GM19467 (cell line): ENCODE data around the gene ITGAE.

ENCODE experiments used
- ATAC-seq: cut with Tn5 transposase; IDR thresholded peaks from one replicate; pipeline ENCODE4 v1.9.1; 2021; ENCODE audit warnings: mild to moderate bottlenecking, moderate library complexity; ENCODE audit not compliant: unreplicated experiment

ITGAE gene

DNA sequence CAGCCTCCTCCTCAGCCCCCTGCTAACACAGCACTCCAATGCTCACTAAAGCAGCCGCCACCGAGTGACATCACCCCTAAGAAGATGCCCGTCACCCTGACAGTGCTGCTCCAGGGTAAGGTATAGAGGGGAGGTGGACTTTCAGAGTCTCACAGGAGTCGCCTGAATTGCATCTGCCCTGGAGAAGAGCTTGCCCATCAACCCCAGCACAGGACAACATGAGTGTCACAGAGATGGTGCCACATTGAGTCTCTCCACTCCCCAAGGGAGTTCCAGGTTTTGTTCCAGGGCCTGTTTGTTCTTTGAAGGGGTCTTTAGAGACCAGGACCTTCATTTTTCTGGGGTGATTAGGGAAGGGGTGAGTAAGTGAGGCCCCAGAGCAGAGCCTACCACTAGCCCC is 102.8 kb downstream of the ITGAE start:
- ATAC-seq = no peak

- ATAC-seq = no peak
Observed at GRCh38 chr17:3697103-3697476, 103.9 kb downstream of the ITGAE start.

DNA sequence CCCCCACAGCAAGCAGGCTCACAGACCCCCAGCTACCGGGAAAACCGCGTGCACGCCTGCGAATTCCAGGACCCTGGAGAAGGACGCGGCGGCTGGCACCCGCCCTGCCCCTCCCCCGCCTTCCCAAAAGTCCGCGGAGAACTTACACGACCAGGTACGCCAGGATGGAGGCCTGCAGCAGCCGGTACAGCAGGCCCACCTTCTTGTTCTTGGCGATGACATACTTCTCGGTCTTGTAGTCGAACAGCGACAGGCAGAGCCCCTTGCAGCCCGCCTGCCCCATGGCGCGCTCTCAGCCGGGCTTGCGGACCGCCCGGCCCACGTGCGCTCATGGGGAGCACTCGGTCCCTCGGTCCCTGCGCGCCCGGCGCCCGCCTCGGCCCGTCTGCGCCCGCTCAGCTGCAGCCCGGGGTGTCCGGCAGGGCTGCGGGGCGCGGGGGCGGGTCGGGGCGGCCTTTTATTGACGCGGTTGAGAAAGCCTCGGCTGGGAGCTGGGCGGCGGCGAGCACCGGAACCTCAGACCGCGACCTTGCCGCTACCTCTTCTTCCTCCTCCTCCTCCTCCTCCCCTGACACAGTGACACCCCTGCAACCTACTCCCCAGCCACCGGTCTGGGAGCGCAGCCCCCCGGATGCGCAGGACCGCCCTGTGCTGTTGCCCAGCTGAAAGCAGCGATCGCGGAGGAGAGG is 105.1 kb downstream of the ITGAE start, which contains the start of gene P2RX5:
Gene P2RX5, minus strand, starts transcription at position 433 of the 689 bp plus-strand sequence. Its CDS starts 150 bp downstream, at position 283.
- no peak for ATAC-seq

GRCh38 chr17:3695129-3695722 is 105.8 kb downstream of the ITGAE start:
- ATAC-seq = no peak

DNA sequence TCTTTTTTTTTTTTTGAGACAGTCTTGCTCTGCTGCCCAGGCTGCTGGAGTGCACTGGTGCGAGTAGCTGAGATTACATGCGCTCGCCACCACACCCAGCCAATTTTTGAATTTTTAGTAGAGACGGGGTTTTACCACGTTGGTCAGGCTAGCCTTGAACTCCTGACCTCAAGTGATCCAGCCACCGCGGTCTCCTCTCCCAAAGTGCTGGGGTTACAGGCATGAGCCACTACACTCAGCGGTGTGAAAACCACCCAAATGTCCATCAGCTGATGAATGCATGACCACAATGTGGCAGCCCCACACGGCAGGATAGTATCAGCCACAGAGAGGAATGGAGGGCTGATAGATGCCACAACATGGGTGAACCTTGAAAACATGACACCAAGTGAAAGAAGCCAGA is 107.2 kb downstream of the ITGAE start:
- ATAC-seq = no peak

DNA sequence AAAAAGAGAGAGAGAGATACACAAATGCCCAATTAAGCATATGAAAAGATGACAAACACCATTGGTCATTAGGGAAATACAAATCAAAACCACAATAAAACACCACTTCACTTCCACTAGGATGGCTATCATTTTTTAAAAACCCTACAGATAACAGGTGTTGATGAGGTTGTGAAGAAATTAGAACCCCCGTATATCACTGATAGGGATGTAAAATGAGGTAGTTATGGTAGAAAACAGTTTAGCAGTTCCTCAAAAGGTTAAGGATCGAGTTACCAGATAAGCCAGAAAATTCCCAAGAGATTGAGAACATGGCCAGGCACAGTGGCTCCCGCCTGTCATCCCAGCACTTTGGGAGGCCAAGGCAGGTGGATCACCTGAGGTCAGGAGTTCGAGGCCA is 107.8 kb downstream of the ITGAE start:
- no peak for ATAC-seq

GRCh38 chr17:3692346-3692745 is 108.6 kb downstream of the ITGAE start:
- ATAC-seq = no peak

GRCh38 chr17:3691617-3692067 is 109.3 kb downstream of the ITGAE start:
- no peak for ATAC-seq

GRCh38 chr17:3690094-3690715 is 110.8 kb downstream of the ITGAE start:
- ATAC-seq = no peak

- no peak for ATAC-seq
Observed at GRCh38 chr17:3689262-3690093, 111.5 kb downstream of the ITGAE start.

DNA sequence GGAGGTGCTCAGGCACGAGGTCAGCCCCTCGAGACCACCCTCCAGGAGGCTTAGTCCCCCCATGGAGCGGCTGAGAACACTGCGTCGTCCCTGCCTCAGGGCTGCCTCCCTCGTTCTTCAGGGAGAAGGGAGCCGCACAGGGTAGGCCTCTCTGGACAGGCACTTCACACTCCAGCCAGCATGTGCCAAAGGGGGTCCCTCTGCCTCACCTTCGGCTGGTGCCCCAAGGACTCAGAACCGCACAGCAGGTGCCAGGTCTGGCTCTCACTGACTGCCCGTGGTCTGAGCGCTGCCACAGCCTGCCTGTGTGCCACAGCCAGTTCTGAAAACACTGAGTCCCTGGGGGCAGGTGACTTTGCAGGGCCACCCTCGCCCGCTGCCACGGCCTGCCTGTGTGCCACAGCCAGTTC is 112.1 kb downstream of the ITGAE start:
- no peak for ATAC-seq

- no peak for ATAC-seq
Observed at GRCh38 chr17:3688027-3688553, 112.9 kb downstream of the ITGAE start.

DNA sequence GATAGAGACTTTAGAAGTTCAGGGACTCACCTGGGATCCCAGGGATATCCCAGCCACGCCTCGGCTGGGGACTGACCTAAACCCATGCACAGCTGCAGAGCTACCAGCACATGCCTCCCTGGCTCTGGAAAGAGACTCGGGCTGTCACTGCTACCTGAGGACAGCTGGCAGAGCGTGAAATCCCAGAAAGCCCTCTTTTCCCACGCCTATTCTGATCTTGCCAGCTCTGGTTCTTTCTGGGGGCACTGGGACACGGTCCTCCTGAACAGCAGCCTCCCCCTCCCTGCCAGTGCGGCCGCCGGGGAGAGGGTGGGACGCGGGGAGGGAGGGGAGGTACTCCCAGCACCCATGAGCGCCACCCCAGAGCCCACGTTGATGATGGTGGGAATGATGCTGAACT is 115.8 kb downstream of the ITGAE start:
- ATAC-seq = no peak

DNA sequence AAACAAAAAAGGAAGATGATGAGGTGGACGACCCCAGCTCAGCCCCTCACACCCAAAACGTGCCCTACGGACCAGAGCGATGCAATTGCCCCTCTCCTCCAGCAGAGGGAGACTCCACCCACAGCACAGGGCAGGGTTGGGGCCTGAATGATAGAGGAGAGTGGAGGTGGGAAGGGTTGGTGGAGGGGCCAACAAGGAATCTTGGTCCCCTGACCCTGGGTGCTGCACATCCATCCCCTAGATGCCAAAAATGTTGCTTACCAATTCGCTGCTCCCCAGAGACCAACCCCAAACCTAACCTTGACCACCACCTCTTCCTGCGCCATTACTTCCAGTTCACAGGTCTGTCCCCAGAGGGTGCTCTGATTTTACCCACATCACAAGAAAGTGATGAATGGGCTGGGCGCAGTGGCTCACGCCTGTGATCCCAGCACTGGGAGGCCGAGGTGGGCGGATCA is 117.9 kb downstream of the ITGAE start:
- ATAC-seq = no peak

DNA sequence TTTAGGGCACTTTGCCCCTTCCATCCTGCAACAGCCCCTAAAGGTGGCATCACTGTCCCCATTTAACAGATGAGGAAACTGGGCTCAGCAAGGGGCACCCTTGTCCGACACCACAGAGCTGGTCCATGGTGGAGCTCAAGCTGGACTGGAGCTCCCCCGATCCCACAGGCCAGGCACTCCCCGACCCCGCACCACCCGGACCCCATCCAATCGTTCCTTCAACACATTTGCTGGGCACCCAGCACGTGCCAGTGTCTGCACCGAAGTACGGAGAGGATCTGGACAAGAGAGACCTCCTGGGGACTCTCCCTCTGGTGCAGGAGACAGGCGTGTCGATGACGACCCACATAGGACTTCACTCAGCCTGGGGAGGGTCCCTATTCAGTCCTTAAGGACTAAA is 119.0 kb downstream of the ITGAE start:
- ATAC-seq = no peak

- no peak for ATAC-seq
Observed at GRCh38 chr17:3681565-3681964, 119.4 kb downstream of the ITGAE start.

GRCh38 chr17:3681057-3681456 is 119.9 kb downstream of the ITGAE start:
- no peak for ATAC-seq

DNA sequence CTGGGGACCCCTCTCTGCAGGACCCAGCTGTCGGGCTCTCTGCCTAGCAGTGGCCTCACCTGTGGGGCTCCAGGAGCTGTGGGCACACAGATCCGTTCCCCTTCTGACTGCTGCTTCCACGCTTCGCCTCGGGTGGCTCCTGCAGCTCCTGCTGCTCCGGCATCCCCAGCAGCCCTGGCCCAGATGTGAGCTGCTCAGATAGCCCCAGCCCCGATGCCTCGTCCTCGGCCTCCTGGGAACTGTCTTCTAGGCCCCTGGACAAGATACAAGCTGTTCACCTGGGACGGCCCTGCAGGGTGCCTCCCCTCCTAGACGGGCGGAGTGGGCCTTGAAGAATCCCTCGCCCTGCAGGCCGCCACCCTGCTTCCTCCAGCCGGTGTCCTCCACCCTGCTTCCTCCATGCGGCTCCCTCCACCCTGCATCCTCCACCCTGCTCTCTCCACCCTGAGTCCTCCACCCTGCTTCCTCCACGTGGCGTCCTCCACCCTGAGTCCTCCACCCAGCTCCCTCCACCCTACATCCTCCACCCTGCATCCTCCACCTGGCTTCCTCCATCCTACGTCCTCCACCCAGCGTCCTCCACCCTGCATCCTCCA is 121.4 kb downstream of the ITGAE start:
- ATAC-seq = no peak

DNA sequence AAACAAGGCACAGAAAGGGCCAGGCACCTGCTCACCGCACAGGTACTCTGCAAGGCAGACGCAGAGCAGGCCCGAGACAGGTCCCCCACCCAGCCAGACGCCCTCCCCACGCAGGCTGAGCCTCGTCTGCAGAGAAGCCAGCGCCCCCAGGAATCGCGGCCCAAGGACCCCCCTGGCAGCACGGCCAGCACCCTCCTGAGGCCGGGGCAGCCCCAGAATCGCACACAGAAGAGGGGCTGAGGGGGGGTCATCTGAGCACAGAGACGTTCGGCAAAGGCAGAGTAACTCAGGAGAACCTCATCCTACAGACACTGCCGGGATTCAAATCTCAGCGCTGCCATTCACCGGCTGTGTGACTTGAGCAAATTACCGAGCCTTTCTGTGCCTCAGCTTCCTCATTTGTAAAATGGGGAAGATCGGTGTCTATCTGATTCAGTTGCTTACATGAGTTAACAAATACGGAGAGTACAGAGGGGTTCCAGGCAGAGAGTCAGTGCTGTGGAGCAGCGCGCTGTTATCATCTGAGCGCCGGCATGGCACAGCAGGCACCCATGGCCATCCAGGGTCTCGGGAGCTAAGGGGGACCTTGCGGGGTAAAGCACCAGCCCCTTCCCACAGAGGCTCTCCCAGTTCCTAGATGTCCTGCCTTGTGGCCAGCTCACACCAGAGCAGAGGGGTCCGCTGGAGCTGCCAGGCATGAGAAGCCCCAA is 122.0 kb downstream of the ITGAE start:
- no peak for ATAC-seq
